B cell (primary cell): ENCODE measurements around the gene KIAA0319L. TPM values are rescaled to one million over a fixed set of nuclear protein-coding genes. Genes with fewer than 3 reads are reported as not detected.

Experiments
- ATAC-seq: fragments of 200-7000 bp; cut with Tn5 transposase; one replicate; pipeline ENCODE4 v1.10.0; 2021; ENCODE audit warnings: low read depth, mild to moderate bottlenecking, moderate number of reproducible peaks, moderate library complexity
- CTCF ChIA-PET: fragments of 350-600 bp; sonication (Branson Sonifier 250); formaldehyde crosslinking; loops from one replicate; lab custom pipeline; 2021; ENCODE audit warnings: antibody characterized with exemption, inconsistent platforms; lab: Charles Lee
- POLR2A ChIA-PET: fragments of 350-600 bp; sonication (Branson Sonifier 250); formaldehyde crosslinking; loops from one replicate; lab custom pipeline; 2021; ENCODE audit warnings: antibody characterized with exemption; lab: Charles Lee
- DNase-seq: peaks from one replicate; pipeline ENCODE4 v3.0.0; 2013
- H2AFZ ChIP-seq: 2 replicates; pipeline ENCODE4 v1.6.1; 2012; ENCODE audit warnings: mild to moderate bottlenecking, low read depth, low read length; ENCODE audit not compliant: insufficient read depth, poor library complexity, severe bottlenecking
- H3K27ac ChIP-seq, 2 donors: 1 replicate in 1 of 2; 2 replicates in 1 of 2; pipeline ENCODE4 v1.5.1; 2012 to 2013; ENCODE audit warnings: low read length in 2 of 2, mild to moderate bottlenecking in 2 of 2, moderate library complexity in 1 of 2
- H3K27me3 ChIP-seq, 4 experiments: fragments of 200-600 bp in 1 of 4; sonication (generic) in 1 of 4; replicated peaks in 1 of 4; 1 replicate in 2 of 4; 2 replicates in 2 of 4; pipeline versions ENCODE4 v1.6.1 to v1.7.0; 2013 to 2016; ENCODE audit warnings: low read length in 3 of 4, mild to moderate bottlenecking in 2 of 4, mixed read lengths in 1 of 4, moderate library complexity in 1 of 4; ENCODE audit not compliant: insufficient read depth in 4 of 4, control insufficient read depth in 3 of 4; ENCODE audit errors: control extremely low read depth in 1 of 4
- H3K36me3 ChIP-seq, 2 experiments: replicated peaks in 1 of 2; 1 replicate in 1 of 2; 2 replicates in 1 of 2; pipeline versions ENCODE4 v1.6.1 to v1.7.1; 2013; ENCODE audit warnings: low read length in 1 of 2; ENCODE audit not compliant: insufficient read depth in 2 of 2, control insufficient read depth in 1 of 2; ENCODE audit errors: control extremely low read depth in 1 of 2, extremely low read depth in 1 of 2
- H3K4me1 ChIP-seq, 2 donors: fragments of 200-600 bp in 1 of 2; sonication (generic) in 1 of 2; 1 replicate in 1 of 2; 2 replicates in 1 of 2; pipeline versions ENCODE4 v1.5.1 to v1.6.1; 2013 to 2017; ENCODE audit warnings: low read length in 2 of 2; ENCODE audit not compliant: control insufficient read depth in 2 of 2, insufficient read depth in 2 of 2
- H3K4me2 ChIP-seq: replicated peaks from 2 replicates; pipeline ENCODE3; 2012; ENCODE audit warnings: mild to moderate bottlenecking, low read depth, low read length; ENCODE audit not compliant: poor library complexity, severe bottlenecking
- H3K4me3 ChIP-seq, 5 experiments: fragments of 200-600 bp in 1 of 5; sonication (generic) in 1 of 5; 1 replicate in 3 of 5; 2 replicates in 2 of 5; pipeline versions ENCODE4 v1.5.1 to v1.7.0; 2011 to 2016; ENCODE audit warnings: low read length in 4 of 5, mild to moderate bottlenecking in 4 of 5, low read depth in 2 of 5, control low read depth in 1 of 5, moderate library complexity in 1 of 5; ENCODE audit not compliant: insufficient read depth in 1 of 5; ENCODE audit errors: control extremely low read depth in 1 of 5, extremely low read depth in 1 of 5
- H3K79me2 ChIP-seq: fragments of 200-600 bp; sonication (generic); one replicate; pipeline ENCODE4 v1.6.0; 2016; ENCODE audit warnings: low read length; ENCODE audit not compliant: control insufficient read depth, insufficient read depth
- H3K9ac ChIP-seq: fragments of 200-600 bp; sonication (generic); 2 replicates; pipeline ENCODE4 v1.6.1; 2017; ENCODE audit warnings: mild to moderate bottlenecking, low read length, moderate library complexity
- H3K9me3 ChIP-seq, 3 donors: one replicate each; pipeline versions ENCODE4 v1.6.1 to v1.7.1; 2013; ENCODE audit warnings: low read length in 2 of 3; ENCODE audit not compliant: control insufficient read depth in 2 of 3, insufficient read depth in 1 of 3; ENCODE audit errors: control extremely low read depth in 1 of 3
- H4K20me1 ChIP-seq: 2 replicates; pipeline ENCODE4 v1.6.0; 2012; ENCODE audit warnings: mild to moderate bottlenecking, low read length; ENCODE audit not compliant: insufficient read depth, control insufficient read depth, poor library complexity, severe bottlenecking
- H3K27ac Mint-ChIP-seq: one replicate; pipeline ENCODE4 v1.8.0; 2021; ENCODE audit warnings: mixed read lengths
- H3K27me3 Mint-ChIP-seq: one replicate; pipeline ENCODE4 v1.8.0; 2021; ENCODE audit warnings: mixed read lengths
- H3K4me1 Mint-ChIP-seq: one replicate; pipeline ENCODE4 v1.8.0; 2021; ENCODE audit warnings: mixed read lengths
- H3K4me3 Mint-ChIP-seq: one replicate; pipeline ENCODE4 v1.8.0; 2021; ENCODE audit warnings: mixed read lengths
- H3K9me3 Mint-ChIP-seq: one replicate; pipeline ENCODE4 v1.8.0; 2022; ENCODE audit warnings: mixed read lengths; ENCODE audit not compliant: insufficient read depth
- EZH2 ChIP-seq: IDR thresholded peaks from 2 replicates; pipeline ENCODE4 v1.6.1; 2012; ENCODE audit warnings: borderline replicate concordance, low read depth, mild to moderate bottlenecking, moderate library complexity, low read length; ENCODE audit not compliant: insufficient read depth, poor library complexity, severe bottlenecking
- WGBS: methylation state at CpG from one replicate; pipeline ENCODE4 v1.1.5; 2013; ENCODE audit warnings: missing lambda C conversion rate; ENCODE audit not compliant: insufficient coverage; 5-methylcytosine and 5-hydroxymethylcytosine counted together
- intact Hi-C: fragments of 100-400 bp; cut with micrococcal nuclease; formaldehyde crosslinking; loops from one replicate; pipeline ENCODE4 v1.10.0; 2022
- polyA plus RNA-seq: library from polyadenylated mRNA; depleted of rRNA; stranded (reverse); fragments of >200 nt; gene quantifications from 2 replicates; pipeline ENCODE4 v1.2.3, GENCODE V29; 2012
- total RNA-seq, 2 donors: library from RNA; stranded (reverse); fragments of 120-200 nt in 1 of 2; gene quantifications; 1 replicate in 1 of 2; 2 replicates in 1 of 2; pipeline versions ENCODE4 v1.2.3 to v1.2.4, GENCODE V29; 2013 to 2022
- TF ChIP-seq, protein P1 (sequence below): fragments of 200-600 bp; IDR thresholded peaks from one replicate; pipeline ENCODE4 v1.8.0; 2022; ENCODE audit warnings: antibody characterized with exemption, mild to moderate bottlenecking

The KIAA0319L gene
- total and polyA plus RNA-seq, 2 donors (not counting 1 experiment from before 2014, with no cell fraction given): 35.9 to 78.1 TPM

DNA sequence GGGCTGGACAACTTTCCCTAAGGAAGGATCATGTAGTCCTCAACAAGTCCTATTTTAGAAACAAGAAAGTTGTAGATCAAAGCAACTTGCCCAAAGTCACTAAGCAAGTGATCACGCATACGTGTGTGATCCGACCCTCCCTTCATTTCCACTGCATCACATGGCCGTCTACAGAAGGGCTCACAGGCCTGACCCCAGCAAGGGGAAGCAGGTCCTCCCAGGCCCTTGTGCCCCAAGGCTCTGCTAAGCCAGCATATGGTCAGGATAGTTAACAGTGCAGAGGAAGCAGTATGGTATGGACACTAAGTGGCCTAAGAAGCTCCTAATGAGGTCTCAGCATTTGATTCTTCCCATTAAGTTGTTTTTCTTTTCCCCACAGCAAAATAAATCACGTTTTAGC lies 40.7 kb upstream of the KIAA0319L start:
- Histone ChIP-seq H3K4me2 (no peak overlapping the region), H3K4me1 (no peaks in the 10 kb centered on the region), H4K20me1 (no peaks in the 10 kb centered on the region), H3K79me2 (no peaks in the 10 kb centered on the region), H3K9ac (no peak overlapping the region), H3K27me3 (no peaks in the 10 kb centered on the region), H3K36me3 (peaks cover 3 to 11% of the 10 kb centered on the region in 2 experiments), H2AFZ (no peak overlapping the region), H3K4me3 (no peak overlapping the region), H3K9me3 (no peaks in the 10 kb centered on the region), H3K27ac (no peak overlapping the region)
- intact Hi-C loops: no loop called here
- TF ChIP-seq, protein P1, sequence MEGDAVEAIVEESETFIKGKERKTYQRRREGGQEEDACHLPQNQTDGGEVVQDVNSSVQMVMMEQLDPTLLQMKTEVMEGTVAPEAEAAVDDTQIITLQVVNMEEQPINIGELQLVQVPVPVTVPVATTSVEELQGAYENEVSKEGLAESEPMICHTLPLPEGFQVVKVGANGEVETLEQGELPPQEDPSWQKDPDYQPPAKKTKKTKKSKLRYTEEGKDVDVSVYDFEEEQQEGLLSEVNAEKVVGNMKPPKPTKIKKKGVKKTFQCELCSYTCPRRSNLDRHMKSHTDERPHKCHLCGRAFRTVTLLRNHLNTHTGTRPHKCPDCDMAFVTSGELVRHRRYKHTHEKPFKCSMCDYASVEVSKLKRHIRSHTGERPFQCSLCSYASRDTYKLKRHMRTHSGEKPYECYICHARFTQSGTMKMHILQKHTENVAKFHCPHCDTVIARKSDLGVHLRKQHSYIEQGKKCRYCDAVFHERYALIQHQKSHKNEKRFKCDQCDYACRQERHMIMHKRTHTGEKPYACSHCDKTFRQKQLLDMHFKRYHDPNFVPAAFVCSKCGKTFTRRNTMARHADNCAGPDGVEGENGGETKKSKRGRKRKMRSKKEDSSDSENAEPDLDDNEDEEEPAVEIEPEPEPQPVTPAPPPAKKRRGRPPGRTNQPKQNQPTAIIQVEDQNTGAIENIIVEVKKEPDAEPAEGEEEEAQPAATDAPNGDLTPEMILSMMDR: no peak
- TF ChIP-seq EZH2: no peak
- Mint-ChIP-seq H3K4me3 (no peak overlapping the region), H3K27ac (no peak overlapping the region), H3K9me3 (no peaks in the 10 kb centered on the region), H3K4me1 (no peaks in the 10 kb centered on the region), H3K27me3 (no peaks in the 10 kb centered on the region)
- DNase-seq: no peak
- POLR2A ChIA-PET: no interaction called here
- no peak for ATAC-seq
- 100% methylated on average over 4 of the region's 5 CpGs for WGBS
- CTCF ChIA-PET: interaction anchor here (1.1 to 1.2 kb wide), 2 partner anchors 29 to 118 kb away, joined by 3 read pairs; no protein-coding TSS in a partner anchor

DNA sequence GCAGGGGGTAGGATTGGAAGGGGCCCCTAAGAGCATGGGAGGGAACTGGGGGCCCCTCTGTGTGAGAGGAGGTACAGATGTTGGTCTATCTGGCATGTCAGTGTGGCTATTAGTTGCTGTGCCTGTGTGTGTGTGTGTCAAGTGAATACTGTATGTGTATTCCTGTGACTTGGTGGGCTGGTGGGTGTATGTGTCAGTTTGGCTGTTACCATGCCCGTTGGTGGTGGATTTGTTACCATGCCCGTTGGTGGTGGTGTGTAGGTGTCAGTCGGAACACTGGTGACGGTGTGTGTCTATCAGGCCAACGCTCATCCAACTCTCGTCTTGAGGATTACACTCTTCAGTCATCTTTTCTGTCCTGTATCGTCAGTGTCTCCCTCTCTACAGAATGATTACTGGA lies 38.5 kb upstream of the KIAA0319L start:
- Mint-ChIP-seq H3K27ac (no peak overlapping the region), H3K4me1 (no peaks in the 10 kb centered on the region), H3K9me3 (no peaks in the 10 kb centered on the region), H3K4me3 (no peak overlapping the region), H3K27me3 (no peaks in the 10 kb centered on the region)
- intact Hi-C loops: no loop called here
- no peaks in the 10 kb centered on the region for H4K20me1 ChIP-seq
- H3K4me1 ChIP-seq: no peaks in the 10 kb centered on the region
- H3K27me3 ChIP-seq: no peaks in the 10 kb centered on the region
- peaks cover 2 to 3% of the 10 kb centered on the region in 2 experiments for H3K36me3 ChIP-seq
- no peak overlapping the region for H2AFZ ChIP-seq
- ATAC-seq (no peak), DNase-seq (no peak)
- no peak for TF ChIP-seq EZH2
- TF ChIP-seq, protein P1: no peak
- H3K4me3 ChIP-seq: no peak overlapping the region
- H3K79me2 ChIP-seq: no peaks in the 10 kb centered on the region
- ChIA-PET POLR2A (no interaction called here), CTCF (no interaction called here)
- WGBS: 97% methylated on average over 5 of the region's 7 CpGs
- H3K27ac ChIP-seq: no peak overlapping the region
- H3K9me3 ChIP-seq: no peaks in the 10 kb centered on the region
- no peak overlapping the region for H3K4me2 ChIP-seq
- no peak overlapping the region for H3K9ac ChIP-seq
